BJ (cell line): Measurements from ENCODE around the gene PIP4K2A. TPM values are rescaled to one million over a fixed set of nuclear protein-coding genes. Genes with fewer than 3 reads are reported as not detected.

Experiments
- CTCF ChIA-PET: fragments of 350-600 bp; formaldehyde crosslinking; extraction: SDS; loops from one replicate; lab custom pipeline; 2021; ENCODE audit warnings: antibody characterized with exemption, inconsistent platforms; lab: Yijun Ruan, JAX
- POLR2A ChIA-PET: fragments of 300-600 bp; sonication (Branson Sonifier 250); formaldehyde crosslinking; extraction: SDS; loops from one replicate; lab custom pipeline; 2021; ENCODE audit warnings: antibody characterized with exemption; lab: Charles Lee
- DNase-seq: peaks from one replicate; pipeline ENCODE4 v3.0.0-alpha.2; 2011; ENCODE audit warnings: low read depth
- H3K27me3 ChIP-seq: 2 replicates; pipeline ENCODE4 v1.6.0; 2011; ENCODE audit warnings: low read length; ENCODE audit not compliant: control insufficient read depth, insufficient read depth
- H3K36me3 ChIP-seq: 2 replicates; pipeline ENCODE4 v1.5.1; 2011; ENCODE audit warnings: low read length; ENCODE audit not compliant: control insufficient read depth, insufficient read depth
- H3K4me3 ChIP-seq: 2 replicates; pipeline ENCODE4 v1.5.1; 2011; ENCODE audit warnings: low read depth, mild to moderate bottlenecking, control low read depth, low read length
- CTCF ChIP-seq: IDR thresholded peaks from 2 replicates; pipeline ENCODE4 v1.5.1; 2011; ENCODE audit warnings: low read depth, mild to moderate bottlenecking, control low read depth, inconsistent platforms, low read length, moderate library complexity; ENCODE audit not compliant: insufficient read depth
- polyA plus RNA-seq: library from polyadenylated mRNA; depleted of rRNA; stranded (reverse); fragments of >200 nt; gene quantifications from 2 replicates; pipeline ENCODE4 v1.2.3, GENCODE V29; 2011

Gene PIP4K2A
- polyA plus RNA-seq, 1 experiment: 17.3 TPM

- no peaks in the 10 kb centered on the region for H3K36me3 ChIP-seq
- H3K4me3 ChIP-seq: no peak overlapping the region
- no peaks in the 10 kb centered on the region for H3K27me3 ChIP-seq
- no peak for DNase-seq
- POLR2A ChIA-PET: no interaction called here
- TF ChIP-seq CTCF: no peak
- CTCF ChIA-PET: no interaction called here
Measured at GRCh38 chr10:22702348-22702747, 12.0 kb downstream of the PIP4K2A start.

- ChIA-PET CTCF (no interaction called here), POLR2A (no interaction called here)
Measured at GRCh38 chr10:22701132-22701826, 13.1 kb downstream of the PIP4K2A start.

GRCh38 chr10:22700489-22700888 lies 13.9 kb downstream of the PIP4K2A start:
- POLR2A ChIA-PET: no interaction called here
- H3K4me3 ChIP-seq: no peak overlapping the region
- H3K36me3 ChIP-seq: no peaks in the 10 kb centered on the region
- no peak for DNase-seq
- H3K27me3 ChIP-seq: no peaks in the 10 kb centered on the region
- CTCF ChIA-PET: interaction anchor here (1.3 kb wide), 1 partner anchor 289 kb away, joined by 4 read pairs; no protein-coding TSS in a partner anchor
- no peak for TF ChIP-seq CTCF

More at GRCh38 chr10:22701132-22701826, 13.1 kb downstream of the PIP4K2A start:
- DNase-seq: no peak
- Histone ChIP-seq H3K4me3 (no peak overlapping the region), H3K27me3 (no peaks in the 10 kb centered on the region), H3K36me3 (no peaks in the 10 kb centered on the region)
- no peak for TF ChIP-seq CTCF

- H3K4me3 ChIP-seq: no peak overlapping the region
- POLR2A ChIA-PET: no interaction called here
- DNase-seq: no peak
- no peaks in the 10 kb centered on the region for H3K27me3 ChIP-seq
- TF ChIP-seq CTCF: no peak
- H3K36me3 ChIP-seq: no peaks in the 10 kb centered on the region
- CTCF ChIA-PET: interaction anchor here (1.3 kb wide), 1 partner anchor 289 kb away, joined by 4 read pairs; no protein-coding TSS in a partner anchor
Measured at GRCh38 chr10:22699976-22700375, 14.4 kb downstream of the PIP4K2A start.

- Histone ChIP-seq H3K4me3 (no peak overlapping the region), H3K27me3 (no peaks in the 10 kb centered on the region), H3K36me3 (no peaks in the 10 kb centered on the region)
- no peak for TF ChIP-seq CTCF
- POLR2A ChIA-PET: no interaction called here
- no peak for DNase-seq
- CTCF ChIA-PET: interaction anchor here (1.3 kb wide), 1 partner anchor 290 kb away, joined by 4 read pairs; no protein-coding TSS in a partner anchor
Measured at GRCh38 chr10:22698941-22699440, 15.4 kb downstream of the PIP4K2A start.
